GM18526 (cell line): ENCODE results near the gene PLEKHD1.

Experiments
- POLR2A ChIP-seq: IDR thresholded peaks from 3 replicates; pipeline ENCODE4 v1.6.1; 2011; ENCODE audit not compliant: insufficient read length; ENCODE audit errors: extremely low read depth

PLEKHD1 gene

GRCh38 chr14:69499436-69499835 is 14.9 kb downstream of the PLEKHD1 start:
- TF ChIP-seq POLR2A = no peak

GRCh38 chr14:69500096-69500495 is 15.6 kb downstream of the PLEKHD1 start:
- TF ChIP-seq POLR2A = no peak

DNA sequence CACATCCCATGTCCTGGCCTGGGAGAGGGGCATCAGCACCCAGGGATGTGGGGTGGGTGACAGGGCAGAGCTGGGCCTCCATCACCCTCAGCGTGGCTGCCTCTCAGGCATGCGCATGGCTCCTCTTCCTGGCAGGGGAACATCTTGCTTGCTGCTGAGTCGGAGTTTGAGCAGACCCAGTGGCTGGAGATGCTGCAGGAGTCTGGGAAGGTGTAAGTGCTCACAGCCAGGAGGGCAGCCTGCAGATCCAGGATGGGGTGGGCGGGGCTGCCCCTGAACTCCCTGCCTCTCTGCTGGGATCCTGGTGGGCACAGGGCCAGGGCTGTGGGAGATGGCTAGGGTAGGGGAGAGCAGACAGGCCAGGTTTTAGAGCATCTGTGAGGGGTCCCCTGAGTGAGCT is 16.2 kb downstream of the PLEKHD1 start:
- no peak for TF ChIP-seq POLR2A

DNA sequence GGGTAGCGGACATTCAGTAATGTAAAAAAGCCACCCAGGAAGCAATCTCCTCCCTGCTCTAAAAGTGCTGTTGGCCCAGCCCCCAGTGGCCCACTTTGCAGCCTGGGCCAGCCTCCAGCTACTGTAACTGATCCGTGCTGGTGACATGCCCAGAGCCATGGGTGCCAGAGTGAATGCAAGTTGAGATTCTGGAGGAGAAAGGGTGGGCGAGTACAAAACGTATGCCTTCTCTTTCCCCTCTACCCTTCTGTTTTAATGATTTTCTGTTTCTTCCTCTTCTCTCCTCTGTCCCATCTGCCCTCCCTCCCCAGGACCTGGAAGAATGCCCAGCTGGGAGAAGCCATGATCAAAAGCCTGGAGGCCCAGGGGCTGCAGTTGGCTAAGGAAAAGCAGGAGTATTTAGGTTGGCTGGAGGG is 16.9 kb downstream of the PLEKHD1 start:
- no peak for TF ChIP-seq POLR2A

DNA sequence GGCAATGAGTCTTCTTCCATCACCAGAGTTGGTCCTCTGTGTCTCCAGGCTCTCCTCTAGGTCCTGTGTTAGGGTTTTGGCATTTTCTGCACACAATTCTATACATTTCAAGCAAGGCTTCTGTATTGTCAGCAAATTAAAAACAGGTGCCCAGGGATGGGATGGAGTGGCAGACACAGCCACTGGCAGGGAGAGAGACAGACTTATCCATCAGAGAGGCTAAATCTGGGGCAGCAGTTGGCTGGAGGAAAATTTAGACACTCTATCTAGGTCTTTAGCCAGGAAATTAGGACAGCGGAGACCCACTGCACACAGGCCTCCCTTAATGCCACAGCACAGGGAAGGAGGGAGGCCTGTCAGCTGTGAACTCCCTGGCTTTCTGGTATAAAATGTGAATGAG is 20.2 kb downstream of the PLEKHD1 start:
- TF ChIP-seq POLR2A = no peak

GRCh38 chr14:69505338-69506240 is 21.1 kb downstream of the PLEKHD1 start:
- TF ChIP-seq POLR2A = no peak

- TF ChIP-seq POLR2A = no peak
Observed at GRCh38 chr14:69506241-69506595, 21.7 kb downstream of the PLEKHD1 start.

DNA sequence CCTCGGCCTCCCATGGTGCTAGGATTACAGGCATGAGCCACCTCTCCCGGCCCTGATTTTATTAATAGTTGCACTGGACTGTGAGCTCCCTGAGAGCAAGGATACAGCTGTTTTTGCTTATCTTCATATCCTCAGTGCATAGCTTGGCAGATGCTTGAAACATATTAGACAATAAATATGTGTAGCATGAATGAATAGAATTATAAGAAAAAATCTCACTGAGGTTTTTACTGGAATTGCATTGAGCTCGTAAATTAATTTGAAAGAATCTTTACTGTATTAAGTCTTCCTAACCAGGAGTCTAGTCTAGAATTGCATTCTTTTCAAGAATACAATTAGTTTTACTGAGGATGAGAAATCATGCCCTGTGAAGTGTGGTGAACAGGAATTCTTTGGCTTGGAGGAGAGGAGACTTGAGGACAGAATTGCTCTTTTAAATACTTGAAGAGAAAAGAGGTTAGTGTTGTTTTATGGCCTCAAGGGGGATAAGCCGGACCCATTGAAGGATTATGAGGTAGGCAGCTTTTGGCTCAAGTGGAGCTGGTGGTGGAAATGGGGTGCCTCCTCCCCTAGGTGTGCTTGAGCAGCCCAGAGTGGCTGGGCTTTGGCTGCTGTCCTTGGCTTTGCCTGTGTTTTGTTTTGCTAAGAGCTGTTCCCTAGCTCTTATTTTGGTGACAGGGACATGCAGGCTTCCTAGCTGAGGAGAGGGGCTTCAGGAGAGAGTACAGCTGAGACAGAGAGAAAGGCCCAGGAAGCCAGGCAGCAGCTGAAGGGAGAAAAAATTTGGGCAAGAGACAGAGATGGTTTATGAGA is 34.0 kb downstream of the PLEKHD1 start:
- no peak for TF ChIP-seq POLR2A

- no peak for TF ChIP-seq POLR2A
Observed at GRCh38 chr14:69519204-69520100, 34.9 kb downstream of the PLEKHD1 start.

- TF ChIP-seq POLR2A = no peak
Observed at GRCh38 chr14:69522026-69522425, 37.5 kb downstream of the PLEKHD1 start.

GRCh38 chr14:69525896-69526295 is 41.4 kb downstream of the PLEKHD1 start:
- TF ChIP-seq POLR2A = no peak

GRCh38 chr14:69527635-69528034 is 43.1 kb downstream of the PLEKHD1 start:
- TF ChIP-seq POLR2A = no peak

DNA sequence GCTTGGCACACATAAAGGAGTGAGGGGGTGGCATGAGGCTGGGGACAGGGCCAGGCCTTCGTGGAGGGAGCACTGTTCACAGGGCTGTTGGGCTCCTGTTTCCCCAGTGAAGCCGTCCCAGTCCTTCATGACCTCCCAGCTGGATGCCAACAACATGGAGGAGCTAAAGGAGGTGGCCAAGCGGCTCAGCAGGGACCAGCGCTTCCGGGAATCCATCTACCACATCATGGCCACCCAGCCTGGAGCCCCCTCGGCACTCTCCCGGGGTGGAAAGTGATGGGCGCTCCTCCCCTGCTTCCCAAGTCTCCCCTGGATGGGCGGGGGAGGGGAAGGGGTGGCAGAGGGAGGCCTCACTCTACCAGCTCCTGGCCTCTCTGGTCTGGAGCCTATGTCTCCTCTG is 43.6 kb downstream of the PLEKHD1 start:
- TF ChIP-seq POLR2A = no peak

DNA sequence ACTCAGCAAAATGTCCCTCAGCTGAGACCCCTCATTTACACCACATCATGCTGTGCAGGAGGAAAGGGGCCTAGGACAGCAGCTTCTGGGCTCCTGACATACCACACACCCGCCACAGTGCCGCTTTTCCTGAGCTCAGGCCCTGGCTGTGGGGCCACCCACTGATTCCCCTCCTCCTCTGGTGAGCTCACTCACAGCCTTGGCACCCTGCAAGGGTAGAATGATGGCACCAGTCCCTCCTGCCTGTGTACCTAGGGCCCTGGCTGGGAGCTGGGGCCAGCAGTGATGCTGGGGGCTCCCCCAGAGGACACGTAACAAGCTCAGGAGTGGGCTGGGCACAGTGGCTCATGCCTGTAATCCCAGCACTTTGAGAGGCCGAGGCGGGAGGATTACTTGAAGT is 44.4 kb downstream of the PLEKHD1 start:
- no peak for TF ChIP-seq POLR2A

DNA sequence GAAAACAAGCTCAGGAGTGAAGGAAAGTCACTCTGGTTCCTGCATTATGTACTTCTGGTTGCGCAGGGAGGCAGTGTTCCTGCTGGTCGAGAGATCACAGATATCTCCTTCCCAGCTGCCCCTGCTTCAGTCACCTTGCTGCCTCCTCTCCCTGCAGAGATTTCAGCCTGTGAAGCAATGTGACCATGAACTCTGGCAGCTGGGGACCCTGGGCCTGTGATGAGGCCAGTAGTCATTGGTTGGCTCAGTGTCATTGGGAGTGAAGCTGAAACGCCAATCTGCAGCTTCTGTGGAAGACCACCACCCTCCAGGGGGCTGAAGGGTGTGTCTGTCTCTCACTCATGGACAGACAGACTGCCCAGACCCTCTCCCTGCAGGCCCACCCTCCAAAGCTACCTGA is 45.0 kb downstream of the PLEKHD1 start:
- no peak for TF ChIP-seq POLR2A
